Kidney (tissue), 14 donors: ENCODE data around the gene CPNE8. TPM values are rescaled to one million over a fixed set of nuclear protein-coding genes. Genes with fewer than 3 reads are reported as not detected.

Source experiments
- DNase-seq, 5 donors: peaks; one replicate each; pipeline ENCODE4 v3.0.0-alpha.2; 2013 to 2020
- FAIRE-seq: peaks from 2 replicates; lab custom pipeline; 2012; peaks lifted over from hg19 to GRCh38; lab: Jason Lieb, UNC
- H3K27ac ChIP-seq, 2 donors: one replicate each; pipeline ENCODE4 v1.7.0; 2013; ENCODE audit warnings: low read depth in 2 of 2, low read length in 2 of 2, inconsistent platforms in 1 of 2
- H3K27me3 ChIP-seq: one replicate; pipeline ENCODE4 v1.7.1; 2013; ENCODE audit warnings: low read length, inconsistent platforms; ENCODE audit not compliant: control insufficient read depth, insufficient read depth
- H3K36me3 ChIP-seq, 3 donors: one replicate each; pipeline versions ENCODE4 v1.7.0 to v1.7.1; 2013; ENCODE audit warnings: low read length in 3 of 3, control low read depth in 1 of 3, inconsistent platforms in 1 of 3; ENCODE audit not compliant: insufficient read depth in 3 of 3, control insufficient read depth in 2 of 3
- H3K4me1 ChIP-seq, 3 donors: one replicate each; pipeline versions ENCODE4 v1.7.0 to v1.7.1; 2013; ENCODE audit warnings: low read length in 3 of 3, inconsistent platforms in 1 of 3, low read depth in 1 of 3; ENCODE audit not compliant: control insufficient read depth in 2 of 3, insufficient read depth in 2 of 3
- H3K4me3 ChIP-seq, 3 donors: one replicate each; pipeline versions ENCODE4 v1.7.0 to v1.8.1; 2013; ENCODE audit warnings: low read length in 3 of 3, control low read depth in 1 of 3, inconsistent platforms in 1 of 3
- H3K9ac ChIP-seq, 3 donors: one replicate each; pipeline versions ENCODE4 v1.7.0 to v1.7.1; 2013; ENCODE audit warnings: low read length in 3 of 3, control low read depth in 1 of 3, inconsistent platforms in 1 of 3
- H3K9me3 ChIP-seq, 3 donors: one replicate each; pipeline versions ENCODE4 v1.7.0 to v1.7.1; 2013; ENCODE audit warnings: low read length in 3 of 3, control low read depth in 1 of 3, inconsistent platforms in 1 of 3; ENCODE audit not compliant: control insufficient read depth in 2 of 3, insufficient read depth in 1 of 3
- intact Hi-C: fragments of 100-400 bp; cut with DNase I; formaldehyde crosslinking; loops from one replicate; pipeline ENCODE4 v1.11.1; 2022
- polyA plus RNA-seq: library from polyadenylated mRNA; stranded (reverse); fragments of 350-450 nt; fragmentation: Illumina TruSeq; extraction: RNeasy Lipid Tissue Mini Kit (QIAGEN cat#74804); gene quantifications from one replicate; pipeline ENCODE4 v1.2.3, GENCODE V29; 2014; ENCODE audit warnings: low read depth, low replicate concordance; ENCODE audit not compliant: insufficient read depth
- total RNA-seq: library from RNA; stranded (reverse); fragmentation: NEBNext Ultra II Directional; extraction: Animal tissue kit (Norgen Biotek cat#: 25700); gene quantifications from one replicate; pipeline ENCODE4 v1.2.1, GENCODE V29; 2021
- TF ChIP-seq, protein P1 (sequence below): IDR thresholded peaks from 3 replicates; pipeline ENCODE4 v1.5.1; 2012; ENCODE audit warnings: mild to moderate bottlenecking, moderate library complexity, borderline replicate concordance; ENCODE audit not compliant: insufficient read depth; ENCODE audit errors: extremely low read depth
- donor health status: control.
- donor health status: control.
- donor health status: control.
- donor health status: control.
- donor health status: control.
- donor health status: DM: yes; HTN: yes; CAD: no.
- donor health status: Normal renal cell carcinoma (clear cell type).

The CPNE8 gene
- total and polyA plus RNA-seq, 2 donors from 2014 or later = 8.8 to 28.5 TPM

DNA sequence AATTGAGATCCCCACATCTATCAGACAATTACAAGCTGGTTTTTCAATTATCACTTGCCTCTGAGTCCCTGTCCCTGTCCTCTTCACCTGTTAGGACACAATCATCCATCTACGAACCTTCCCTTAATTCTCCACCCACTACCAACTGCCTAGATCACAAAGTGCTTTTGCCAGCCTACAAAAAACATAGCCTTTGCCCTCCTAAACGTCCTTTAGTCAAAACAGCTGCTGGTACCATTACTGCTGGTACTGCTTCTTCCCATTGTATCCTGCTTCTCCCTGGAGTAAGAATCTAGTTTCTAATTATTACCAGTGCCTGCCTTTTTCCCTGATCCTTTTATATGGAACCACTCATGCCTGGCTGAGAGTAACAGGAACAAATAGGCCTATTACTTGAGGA, 82.1 kb downstream of the CPNE8 start:
- intact Hi-C loops = no loop called here
- Histone ChIP-seq H3K4me1 (no peaks in the 10 kb centered on the region), H3K27me3 (no peaks in the 10 kb centered on the region), H3K4me3 (no peak overlapping the region), H3K36me3 (no peaks in the 10 kb centered on the region), H3K27ac (no peak overlapping the region), H3K9me3 (no peaks in the 10 kb centered on the region), H3K9ac (no peak overlapping the region)
- TF ChIP-seq, protein P1, sequence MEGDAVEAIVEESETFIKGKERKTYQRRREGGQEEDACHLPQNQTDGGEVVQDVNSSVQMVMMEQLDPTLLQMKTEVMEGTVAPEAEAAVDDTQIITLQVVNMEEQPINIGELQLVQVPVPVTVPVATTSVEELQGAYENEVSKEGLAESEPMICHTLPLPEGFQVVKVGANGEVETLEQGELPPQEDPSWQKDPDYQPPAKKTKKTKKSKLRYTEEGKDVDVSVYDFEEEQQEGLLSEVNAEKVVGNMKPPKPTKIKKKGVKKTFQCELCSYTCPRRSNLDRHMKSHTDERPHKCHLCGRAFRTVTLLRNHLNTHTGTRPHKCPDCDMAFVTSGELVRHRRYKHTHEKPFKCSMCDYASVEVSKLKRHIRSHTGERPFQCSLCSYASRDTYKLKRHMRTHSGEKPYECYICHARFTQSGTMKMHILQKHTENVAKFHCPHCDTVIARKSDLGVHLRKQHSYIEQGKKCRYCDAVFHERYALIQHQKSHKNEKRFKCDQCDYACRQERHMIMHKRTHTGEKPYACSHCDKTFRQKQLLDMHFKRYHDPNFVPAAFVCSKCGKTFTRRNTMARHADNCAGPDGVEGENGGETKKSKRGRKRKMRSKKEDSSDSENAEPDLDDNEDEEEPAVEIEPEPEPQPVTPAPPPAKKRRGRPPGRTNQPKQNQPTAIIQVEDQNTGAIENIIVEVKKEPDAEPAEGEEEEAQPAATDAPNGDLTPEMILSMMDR = no peak
- DNase-seq = no peak
- FAIRE-seq = no peak

GRCh38 chr12:38817942-38818341, 87.4 kb downstream of the CPNE8 start:
- TF ChIP-seq, protein P1 = no peak
- Histone ChIP-seq H3K27me3 (no peaks in the 10 kb centered on the region), H3K9ac (no peak overlapping the region), H3K36me3 (no peaks in the 10 kb centered on the region), H3K4me3 (no peak overlapping the region), H3K4me1 (no peaks in the 10 kb centered on the region), H3K9me3 (no peaks in the 10 kb centered on the region), H3K27ac (no peak overlapping the region)
- DNase-seq (no peak), FAIRE-seq (no peak)
- intact Hi-C loops = no loop called here

DNA sequence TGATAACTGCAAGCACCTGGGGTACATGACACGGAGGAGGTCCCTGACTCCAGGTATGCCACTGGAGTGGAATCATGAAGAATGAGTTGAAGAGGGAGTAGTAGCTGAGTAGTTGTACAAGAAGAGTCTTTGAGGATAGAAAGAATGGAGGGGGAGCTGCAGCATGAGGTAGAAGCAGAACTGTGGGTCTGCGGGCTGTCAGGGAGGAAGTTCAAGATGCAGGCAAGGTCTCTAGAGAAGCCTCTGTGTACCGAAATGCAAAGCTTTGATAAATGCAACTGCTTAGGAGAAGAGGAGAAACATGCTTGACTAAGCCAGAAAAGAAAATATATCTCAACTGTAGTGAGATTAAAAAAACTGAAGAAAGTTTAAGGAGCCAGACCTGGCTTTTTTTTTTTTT, 91.5 kb downstream of the CPNE8 start:
- H3K27me3 ChIP-seq = no peaks in the 10 kb centered on the region
- FAIRE-seq (no peak), DNase-seq (no peak)
- no peaks in the 10 kb centered on the region for H3K4me1 ChIP-seq
- no peak overlapping the region for H3K27ac ChIP-seq
- no peaks in the 10 kb centered on the region for H3K9me3 ChIP-seq
- no peak overlapping the region for H3K9ac ChIP-seq
- H3K4me3 ChIP-seq = no peak overlapping the region
- intact Hi-C loops = no loop called here
- no peaks in the 10 kb centered on the region for H3K36me3 ChIP-seq
- TF ChIP-seq, protein P1 = no peak

DNA sequence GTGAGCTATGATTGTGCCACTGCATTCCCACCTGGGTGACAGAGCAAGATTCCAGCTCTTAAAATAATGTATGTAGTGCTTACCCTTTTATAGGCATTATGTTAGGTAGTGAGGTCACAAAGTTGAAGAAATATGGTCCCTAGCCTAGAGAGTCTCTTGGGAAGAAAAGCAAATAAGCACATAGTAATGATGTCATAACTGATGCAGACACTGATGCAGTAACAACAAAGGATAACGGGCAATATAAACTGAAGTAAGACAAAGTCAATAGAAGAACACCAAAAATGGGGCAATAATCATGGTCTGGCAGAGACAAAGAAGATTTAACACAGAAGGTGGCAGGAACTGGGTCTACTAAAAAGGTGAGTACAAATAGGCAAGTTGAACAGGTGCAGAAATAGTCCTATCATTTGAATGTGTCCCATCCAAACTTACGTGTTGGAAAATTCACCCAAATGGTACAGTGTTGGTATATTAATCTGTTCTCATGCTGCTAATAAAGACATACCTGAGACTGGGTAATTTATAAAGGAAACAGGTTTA, 93.5 kb downstream of the CPNE8 start:
- TF ChIP-seq, protein P1 = no peak
- Histone ChIP-seq H3K36me3 (no peaks in the 10 kb centered on the region), H3K4me1 (no peaks in the 10 kb centered on the region), H3K27ac (no peak overlapping the region), H3K4me3 (no peak overlapping the region), H3K9me3 (no peaks in the 10 kb centered on the region), H3K27me3 (no peaks in the 10 kb centered on the region), H3K9ac (no peak overlapping the region)
- FAIRE-seq (no peak), DNase-seq (no peak)
- intact Hi-C loops = no loop called here
